GM23338 (cell line): ENCODE results near the gene FBXO38. TPM values are rescaled to one million over a fixed set of nuclear protein-coding genes. Genes with fewer than 3 reads are reported as not detected.

Source experiments
- ATAC-seq: fragments of 200-7000 bp; cut with Tn5 transposase; 3 replicates; pipeline ENCODE4 v1.9.1; 2020
- DNase-seq: peaks from one replicate; pipeline ENCODE4 v3.0.0-alpha.2; 2015; ENCODE audit warnings: low spot score
- H2AFZ ChIP-seq: fragments of 200-600 bp; sonication (generic); 2 replicates; pipeline ENCODE4 v1.8.0; 2016; ENCODE audit warnings: antibody characterized with exemption, mild to moderate bottlenecking, moderate library complexity
- H3F3A ChIP-seq: fragments of 200-600 bp; sonication (generic); replicated peaks from 2 replicates; pipeline ENCODE4 v1.8.0; 2017; ENCODE audit warnings: antibody characterized with exemption, mixed run types, low read depth
- H3K27ac ChIP-seq: fragments of 200-600 bp; sonication (generic); 2 replicates; pipeline ENCODE4 v1.6.1; 2016; ENCODE audit warnings: low read depth
- H3K27me3 ChIP-seq: fragments of 200-600 bp; sonication (generic); 2 replicates; pipeline ENCODE4 v1.8.0; 2016; ENCODE audit warnings: mild to moderate bottlenecking, mixed run types, moderate library complexity; ENCODE audit not compliant: insufficient read depth
- H3K36me3 ChIP-seq: fragments of 200-600 bp; sonication (generic); 2 replicates; pipeline ENCODE4 v1.8.0; 2016; ENCODE audit warnings: mild to moderate bottlenecking; ENCODE audit not compliant: insufficient read depth
- H3K4me1 ChIP-seq: fragments of 200-600 bp; sonication (generic); 2 replicates; pipeline ENCODE4 v1.8.0; 2016; ENCODE audit warnings: mild to moderate bottlenecking, moderate library complexity; ENCODE audit not compliant: insufficient read depth
- H3K4me2 ChIP-seq: fragments of 200-600 bp; sonication (generic); 2 replicates; pipeline ENCODE4 v1.7.1; 2017; ENCODE audit warnings: mixed run types
- H3K4me3 ChIP-seq: fragments of 200-600 bp; sonication (generic); 2 replicates; pipeline ENCODE4 v1.6.1; 2016; ENCODE audit warnings: mixed run types
- H3K79me2 ChIP-seq: fragments of 200-600 bp; sonication (generic); replicated peaks from 2 replicates; pipeline ENCODE4 v1.8.0; 2017; ENCODE audit warnings: mild to moderate bottlenecking; ENCODE audit not compliant: insufficient read depth
- H3K9me2 ChIP-seq: fragments of 200-600 bp; sonication (generic); 2 replicates; pipeline ENCODE4 v1.8.0; 2017; ENCODE audit not compliant: insufficient read depth
- H4K20me1 ChIP-seq: fragments of 200-600 bp; sonication (generic); replicated peaks from 2 replicates; pipeline ENCODE4 v1.8.0; 2017; ENCODE audit warnings: mild to moderate bottlenecking; ENCODE audit not compliant: insufficient read depth
- H3K27ac Mint-ChIP-seq: 2 replicates; pipeline ENCODE4 v1.8.0; 2020; ENCODE audit warnings: inconsistent platforms, mild to moderate bottlenecking, moderate library complexity, mixed read lengths
- H3K27me3 Mint-ChIP-seq: 3 replicates; pipeline ENCODE4 v1.8.0; 2022; ENCODE audit warnings: low read depth, mild to moderate bottlenecking, moderate library complexity, mixed read lengths, inconsistent platforms; ENCODE audit not compliant: insufficient read depth, poor library complexity
- H3K36me3 Mint-ChIP-seq: 3 replicates; pipeline ENCODE4 v1.8.0; 2021; ENCODE audit warnings: low read depth, mild to moderate bottlenecking, inconsistent platforms, moderate library complexity, mixed read lengths
- H3K4me1 Mint-ChIP-seq: 3 replicates; pipeline ENCODE4 v1.8.0; 2020; ENCODE audit warnings: mild to moderate bottlenecking, inconsistent platforms, mixed read lengths
- H3K4me3 Mint-ChIP-seq: 3 replicates; pipeline ENCODE4 v1.8.0; 2021; ENCODE audit warnings: moderate library complexity, mild to moderate bottlenecking, inconsistent platforms, mixed read lengths
- H3K9me3 Mint-ChIP-seq: 3 replicates; pipeline ENCODE4 v1.8.0; 2020; ENCODE audit warnings: moderate library complexity, mild to moderate bottlenecking, inconsistent platforms, mixed read lengths
- CREB1 ChIP-seq: fragments of 250-450 bp; sonication (Bioruptor Pico); IDR thresholded peaks from 2 replicates; pipeline ENCODE4 v1.5.0; 2020; ENCODE audit warnings: low read depth, mild to moderate bottlenecking, moderate library complexity
- CTCF ChIP-seq, 2 experiments: fragments of 200-600 bp in 1 of 2; sonication (generic) in 1 of 2; conservative IDR thresholded peaks; 2 replicates each; pipeline versions ENCODE4 v1.5.1 to v1.6.1; 2016 to 2017; ENCODE audit warnings: antibody characterized with exemption in 2 of 2, low read depth in 2 of 2, mild to moderate bottlenecking in 2 of 2, moderate library complexity in 1 of 2
- ETS1 ChIP-seq: IDR thresholded peaks from 2 replicates; pipeline ENCODE4 v1.6.1; 2016; ENCODE audit warnings: antibody characterized with exemption
- EZH2 ChIP-seq: fragments of 200-600 bp; sonication (generic); IDR thresholded peaks from one replicate; pipeline ENCODE4 v1.8.0; 2017; ENCODE audit warnings: antibody characterized with exemption, mild to moderate bottlenecking, low read depth; ENCODE audit not compliant: unreplicated experiment
- EZH2phosphoT487 ChIP-seq: fragments of 200-600 bp; sonication (generic); IDR thresholded peaks from one replicate; pipeline ENCODE4 v1.8.1; 2018; ENCODE audit warnings: antibody characterized with exemption; ENCODE audit not compliant: unreplicated experiment
- JUNB ChIP-seq: IDR thresholded peaks from one replicate; pipeline ENCODE4 v1.6.1; 2016; ENCODE audit warnings: antibody characterized with exemption; ENCODE audit not compliant: unreplicated experiment
- NANOG ChIP-seq: IDR thresholded peaks from 2 replicates; pipeline ENCODE4 v1.6.1; 2016; ENCODE audit warnings: antibody characterized with exemption, borderline replicate concordance
- POLR2AphosphoS5 ChIP-seq: IDR thresholded peaks from 2 replicates; pipeline ENCODE4 v1.6.1; 2016; ENCODE audit warnings: antibody characterized with exemption, low read depth
- REST ChIP-seq: IDR thresholded peaks from one replicate; pipeline ENCODE4 v1.6.1; 2018; ENCODE audit warnings: antibody characterized with exemption; ENCODE audit not compliant: unreplicated experiment
- STAT1 ChIP-seq: IDR thresholded peaks from one replicate; pipeline ENCODE4 v1.6.1; 2016; ENCODE audit warnings: antibody characterized with exemption; ENCODE audit not compliant: unreplicated experiment
- ZNF114 ChIP-seq: fragments of 250-450 bp; sonication (Bioruptor Pico); IDR thresholded peaks from 2 replicates; pipeline ENCODE4 v1.5.0; 2020; ENCODE audit warnings: mild to moderate bottlenecking, moderate library complexity
- ZNF331 ChIP-seq: fragments of 250-450 bp; sonication (Bioruptor Pico); IDR thresholded peaks from 2 replicates; pipeline ENCODE4 v1.5.0; 2020; ENCODE audit warnings: low read depth, mild to moderate bottlenecking, moderate library complexity
- ZNF462 ChIP-seq: fragments of 250-450 bp; sonication (Bioruptor Pico); IDR thresholded peaks from 2 replicates; pipeline ENCODE4 v1.5.0; 2020; ENCODE audit warnings: mild to moderate bottlenecking, moderate library complexity
- polyA plus RNA-seq: library from polyadenylated mRNA; unstranded; fragments of >200 nt; fragmentation: Nextera tagmentation; extraction: Ambion mirVana; gene quantifications from 2 replicates; pipeline ENCODE4 v1.2.1, GENCODE V29; 2016
- total RNA-seq: library from RNA; depleted of rRNA; stranded (reverse); fragments of >200 nt; shearing (Covaris generic); gene quantifications from 2 replicates; pipeline ENCODE4 v1.2.3, GENCODE V29; 2014

Gene FBXO38
- total and polyA plus RNA-seq, 2 experiments from 2014 or later = 13.3 to 45.6 TPM

- no peak for TF ChIP-seq EZH2
Measured at GRCh38 chr5:148416921-148417320, 33.2 kb downstream of the FBXO38 start (continued).

- Histone ChIP-seq H4K20me1 (peaks cover 2% of the 10 kb centered on the region; the same call in 1 of the 2 replicates), H3F3A (no peaks in the 10 kb centered on the region), H2AFZ (no peak overlapping the region), H3K79me2 (no peaks in the 10 kb centered on the region), H3K9me2 (no peaks in the 10 kb centered on the region), H3K36me3 (peaks cover 44% of the 10 kb centered on the region), H3K4me1 (no peaks in the 10 kb centered on the region), H3K4me2 (no peak overlapping the region), H3K27me3 (no peaks in the 10 kb centered on the region), H3K27ac (no peak overlapping the region), H3K4me3 (no peak overlapping the region)
- H3K27me3 Mint-ChIP-seq = no peaks in the 10 kb centered on the region
- no peak for TF ChIP-seq REST
- no peak for TF ChIP-seq JUNB
- TF ChIP-seq EZH2phosphoT487 = no peak
- TF ChIP-seq ZNF462 (CRISPR knock-in tag) = no peak
- TF ChIP-seq STAT1 = no peak
- TF ChIP-seq NANOG = no peak
- TF ChIP-seq ZNF114 (CRISPR knock-in tag) = no peak
- no peak for TF ChIP-seq EZH2
- TF ChIP-seq ETS1 = no peak
- TF ChIP-seq POLR2AphosphoS5 = no peak
- TF ChIP-seq CREB1 (CRISPR knock-in tag) = no peak
- no peak for TF ChIP-seq CTCF (conservative IDR thresholded peaks at IDR 0.05; ENCODE audit: low read depth in 2 of 2)
- no peak for TF ChIP-seq ZNF331
- H3K36me3 Mint-ChIP-seq = peaks cover 45% of the 10 kb centered on the region
- DNase-seq = no peak
- ATAC-seq = no peak
- no peaks in the 10 kb centered on the region for H3K9me3 Mint-ChIP-seq
- H3K4me1 Mint-ChIP-seq = no peaks in the 10 kb centered on the region
- no peak overlapping the region for H3K27ac Mint-ChIP-seq
- H3K4me3 Mint-ChIP-seq = no peak overlapping the region
Measured at GRCh38 chr5:148418511-148418910, 34.8 kb downstream of the FBXO38 start.
